Mononuclear cell (primary cell): ENCODE results near the gene IPO4. TPM values are rescaled to one million over a fixed set of nuclear protein-coding genes. Genes with fewer than 3 reads are reported as not detected.

Source experiments
- H3K27me3 ChIP-seq: 2 replicates; pipeline ENCODE4 v1.6.0; 2011; ENCODE audit warnings: low read length, control low read depth; ENCODE audit not compliant: insufficient read depth
- H3K4me1 ChIP-seq: 2 replicates; pipeline ENCODE4 v1.5.1; 2011; ENCODE audit warnings: mild to moderate bottlenecking, low read length, control low read depth; ENCODE audit not compliant: insufficient read depth
- H3K4me3 ChIP-seq: 2 replicates; pipeline ENCODE4 v1.5.1; 2011; ENCODE audit warnings: mild to moderate bottlenecking, low read length, moderate library complexity
- H3K9me3 ChIP-seq: 2 replicates; pipeline ENCODE4 v1.5.1; 2011; ENCODE audit warnings: low read depth, mild to moderate bottlenecking, control low read depth, low read length
- total RNA-seq: library from RNA; depleted of rRNA; stranded (reverse); fragments of >200 nt; gene quantifications from one replicate; pipeline ENCODE4 v1.2.3, GENCODE V29; 2012

The IPO4 gene
- total RNA-seq, 1 donor, result 13.3 TPM

- H3K4me1 ChIP-seq, result peaks cover 21% of the 10 kb centered on the region
- H3K27me3 ChIP-seq, result no peaks in the 10 kb centered on the region
- no peak overlapping the region for H3K4me3 ChIP-seq
- H3K9me3 ChIP-seq, result no peaks in the 10 kb centered on the region
Measured at GRCh38 chr14:24130717-24131548, 57.7 kb downstream of the IPO4 start.

GRCh38 chr14:24130380-24130716, 58.3 kb downstream of the IPO4 start, which contains the start of gene FITM1:
Gene FITM1 (plus strand): TSS chr14:24130659. CDS start chr14:24131564, 905 bp downstream.
- Histone ChIP-seq H3K4me3 (no peak within 1 kb of the TSS), H3K27me3 (no peaks in the 10 kb centered on the region), H3K4me1 (peaks cover 18% of the 10 kb centered on the region), H3K9me3 (no peaks in the 10 kb centered on the region)

Other genes with a start within 250 kb of the IPO4 start
- gene DHRS4, start 235.0 kb downstream of the IPO4 start, total RNA-seq, result 14.1 TPM
- gene DHRS4L2, start 199.9 kb downstream of the IPO4 start, total RNA-seq, result 5.6 TPM
- 0.52 TPM for gene CARMIL3, start 136.8 kb downstream of the IPO4 start, total RNA-seq
- gene CPNE6, start 117.3 kb downstream of the IPO4 start, total RNA-seq, result not detected
- 4.6 TPM for gene PCK2, start 94.5 kb downstream of the IPO4 start, total RNA-seq
- 59.1 TPM for gene DCAF11, start 74.0 kb downstream of the IPO4 start, total RNA-seq
- 1.2 TPM for gene NRL, start 73.9 kb downstream of the IPO4 start, total RNA-seq
- 0.42 TPM for gene FITM1, start 58.2 kb downstream of the IPO4 start, total RNA-seq
- 218 TPM for gene PSME1, start 52.6 kb downstream of the IPO4 start, total RNA-seq
- 4.1 TPM for gene EMC9, start 47.2 kb downstream of the IPO4 start, total RNA-seq
- gene PSME2, start 42.2 kb downstream of the IPO4 start, total RNA-seq, result 78.9 TPM
- 38.4 TPM for gene RNF31, start 41.3 kb downstream of the IPO4 start, total RNA-seq
- 126 TPM for gene IRF9, start 27.6 kb downstream of the IPO4 start, total RNA-seq
- gene REC8, start 16.7 kb downstream of the IPO4 start, total RNA-seq, result 22.7 TPM
- 13.6 TPM for gene TM9SF1, start 6.6 kb upstream of the IPO4 start, total RNA-seq
- 0.31 TPM for gene TSSK4, start 16.9 kb upstream of the IPO4 start, total RNA-seq
- gene CHMP4A, start 24.7 kb upstream of the IPO4 start, total RNA-seq, result 90.8 TPM
- 4.5 TPM for gene MDP1, start 27.2 kb upstream of the IPO4 start, total RNA-seq
- gene NEDD8, start 43.6 kb upstream of the IPO4 start, total RNA-seq, result 51.2 TPM
- gene GMPR2, start 44.1 kb upstream of the IPO4 start, total RNA-seq, result 31.1 TPM
- gene TINF2, start 53.8 kb upstream of the IPO4 start, total RNA-seq, result 70.7 TPM
- gene TGM1, start 74.4 kb upstream of the IPO4 start, total RNA-seq, result 4.2 TPM
- 25.1 TPM for gene RABGGTA, start 82.8 kb upstream of the IPO4 start, total RNA-seq
- 10.4 TPM for gene DHRS1, start 111.0 kb upstream of the IPO4 start, total RNA-seq
- gene NOP9, start 111.0 kb upstream of the IPO4 start, total RNA-seq, result 11.2 TPM
- gene CIDEB, start 119.2 kb upstream of the IPO4 start, total RNA-seq, result 14.4 TPM
- gene LTB4R2, start 121.3 kb upstream of the IPO4 start, total RNA-seq, result 12.6 TPM
- 12.5 TPM for gene LTB4R, start 122.7 kb upstream of the IPO4 start, total RNA-seq
- gene ADCY4, start 146.3 kb upstream of the IPO4 start, total RNA-seq, result 2.3 TPM
- gene RIPK3, start 151.2 kb upstream of the IPO4 start, total RNA-seq, result 9.9 TPM
- 0.10 TPM for gene NFATC4, start 179.4 kb upstream of the IPO4 start, total RNA-seq
- gene NYNRIN, start 210.2 kb upstream of the IPO4 start, total RNA-seq, result under 0.01 TPM
- gene CBLN3, start 240.9 kb upstream of the IPO4 start, total RNA-seq, result 0.84 TPM
- 148 TPM for gene KHNYN, start 241.1 kb upstream of the IPO4 start, total RNA-seq